ENCODE data around the gene IPO11.

GRCh38 chr5:62534461-62535236 lies 122.1 kb downstream of the IPO11 start:
- no peak for TF ChIP-seq CTCF (conservative IDR thresholded peaks at IDR 0.05)
- no peak for TF ChIP-seq ZFX (IDR thresholded peaks at IDR 0.05)
